Activated CD4-positive, alpha-beta memory T cell treated with anti-CD3 and anti-CD28 coated beads, Interleukin-2, amount 10 ng/mL, durations not matched to agents 7 days and 5 days (primary cell): ENCODE data around the gene PLEKHG5. TPM values are rescaled to one million over a fixed set of nuclear protein-coding genes. Genes with fewer than 3 reads are reported as not detected.

Experiments
- CTCF ChIA-PET: fragments of 350-600 bp; sonication (Branson Sonifier 250); formaldehyde crosslinking; loops from one replicate; lab custom pipeline; 2021; ENCODE audit warnings: antibody characterized with exemption, inconsistent platforms; lab: Charles Lee
- POLR2A ChIA-PET: fragments of 350-600 bp; sonication (Branson Sonifier 250); formaldehyde crosslinking; loops from one replicate; lab custom pipeline; 2021; ENCODE audit warnings: antibody characterized with exemption; lab: Charles Lee
- DNase-seq: peaks from one replicate; pipeline ENCODE4 v3.0.0-alpha.2; 2020
- H3K27ac Mint-ChIP-seq: one replicate; pipeline ENCODE4 v1.8.0; 2021; ENCODE audit warnings: mild to moderate bottlenecking, mixed read lengths
- H3K27me3 Mint-ChIP-seq: one replicate; pipeline ENCODE4 v1.8.0; 2021; ENCODE audit warnings: mixed read lengths
- H3K36me3 Mint-ChIP-seq: one replicate; pipeline ENCODE4 v1.8.0; 2021; ENCODE audit warnings: low read depth, mixed read lengths
- H3K4me1 Mint-ChIP-seq: one replicate; pipeline ENCODE4 v1.8.0; 2021; ENCODE audit warnings: mixed read lengths
- H3K4me3 Mint-ChIP-seq: one replicate; pipeline ENCODE4 v1.8.0; 2021; ENCODE audit warnings: mild to moderate bottlenecking, mixed read lengths
- H3K9me3 Mint-ChIP-seq: one replicate; pipeline ENCODE4 v1.8.0; 2021; ENCODE audit warnings: mixed read lengths
- total RNA-seq, 2 experiments: library from RNA; stranded (reverse); gene quantifications; one replicate each; pipeline ENCODE4 v1.2.3, GENCODE V29; 2021

The PLEKHG5 gene
- total RNA-seq, 2 experiments from 2014 or later = 1.7 to 2.3 TPM

GRCh38 chr1:6508816-6509189, 17.3 kb upstream of the PLEKHG5 start:
- H3K9me3 Mint-ChIP-seq = no peaks in the 10 kb centered on the region
- POLR2A ChIA-PET = no interaction called here

DNA sequence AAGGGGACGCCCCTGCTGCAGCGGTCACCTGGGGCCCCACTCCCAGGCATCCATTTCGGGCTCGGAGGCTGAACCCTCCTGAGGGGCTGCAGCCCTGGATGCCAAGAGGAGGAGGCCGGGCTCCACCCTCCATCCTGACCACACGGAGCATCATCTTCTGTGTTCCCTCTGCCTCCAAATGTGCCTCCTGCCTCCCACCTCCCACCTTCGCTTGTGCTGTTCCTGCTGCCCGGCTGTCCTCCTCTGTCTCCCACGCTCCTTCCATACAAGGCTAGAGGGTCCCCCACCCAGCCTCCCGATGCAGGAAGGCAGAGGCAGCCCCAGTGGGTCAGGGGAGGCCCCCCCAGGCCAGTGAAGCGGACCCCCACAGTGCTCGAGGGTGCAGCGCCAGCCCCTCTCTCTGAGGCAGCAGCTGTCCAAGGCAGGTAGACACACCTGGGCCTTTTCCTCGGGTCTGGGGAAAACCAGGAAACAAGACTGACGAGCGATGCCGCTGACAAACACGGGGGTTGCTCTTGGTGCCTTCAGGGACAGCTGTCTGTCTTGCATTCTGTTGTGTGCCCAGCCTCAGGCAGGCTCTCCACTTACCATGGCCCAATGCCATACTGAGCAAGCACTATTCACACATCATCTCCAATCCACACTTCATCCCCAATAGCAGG, 16.8 kb upstream of the PLEKHG5 start:
- no peaks in the 10 kb centered on the region for H3K36me3 Mint-ChIP-seq
- ChIA-PET CTCF (no interaction called here), POLR2A (no interaction called here)
- no peaks in the 10 kb centered on the region for H3K9me3 Mint-ChIP-seq
- H3K4me1 Mint-ChIP-seq = no peaks in the 10 kb centered on the region
- H3K27ac Mint-ChIP-seq = no peak overlapping the region
- H3K4me3 Mint-ChIP-seq = no peak overlapping the region
- no peak for DNase-seq
- no peaks in the 10 kb centered on the region for H3K27me3 Mint-ChIP-seq

More at GRCh38 chr1:6508816-6509189, 17.3 kb upstream of the PLEKHG5 start:
- Mint-ChIP-seq H3K36me3 (no peaks in the 10 kb centered on the region), H3K27me3 (no peaks in the 10 kb centered on the region), H3K4me3 (no peak overlapping the region), H3K4me1 (no peaks in the 10 kb centered on the region), H3K27ac (no peak overlapping the region)
- DNase-seq = no peak
- CTCF ChIA-PET = no interaction called here

GRCh38 chr1:6507461-6507911, 16.0 kb upstream of the PLEKHG5 start:
- no peak overlapping the region for H3K27ac Mint-ChIP-seq
- no peak for DNase-seq
- CTCF ChIA-PET = interaction anchor here (1.0 to 1.3 kb wide), 3 partner anchors 8 to 47 kb away, joined by 3 read pairs; partner anchors contain the start of genes NOL9 and TAS1R1
- H3K4me3 Mint-ChIP-seq = no peak overlapping the region
- H3K9me3 Mint-ChIP-seq = no peaks in the 10 kb centered on the region
- H3K36me3 Mint-ChIP-seq = no peaks in the 10 kb centered on the region
- no peaks in the 10 kb centered on the region for H3K27me3 Mint-ChIP-seq
- no peaks in the 10 kb centered on the region for H3K4me1 Mint-ChIP-seq
- POLR2A ChIA-PET = no interaction called here

GRCh38 chr1:6507037-6507428, 15.6 kb upstream of the PLEKHG5 start:
- no peak for DNase-seq
- ChIA-PET POLR2A (no interaction called here), CTCF (interaction anchor here (1.0 to 1.3 kb wide), 3 partner anchors 9 to 48 kb away, joined by 3 read pairs; partner anchors contain the start of genes NOL9 and TAS1R1)
- H3K4me3 Mint-ChIP-seq = no peak overlapping the region
- no peak overlapping the region for H3K27ac Mint-ChIP-seq
- no peaks in the 10 kb centered on the region for H3K9me3 Mint-ChIP-seq
- no peaks in the 10 kb centered on the region for H3K27me3 Mint-ChIP-seq
- no peaks in the 10 kb centered on the region for H3K4me1 Mint-ChIP-seq
- no peaks in the 10 kb centered on the region for H3K36me3 Mint-ChIP-seq

- CTCF ChIA-PET = interaction anchor here (1.0 to 1.9 kb wide), 4 partner anchors 9 to 48 kb away, joined by 3 to 5 read pairs (median 3); partner anchors contain the start of genes NOL9 and TAS1R1
- POLR2A ChIA-PET = no interaction called here
- no peaks in the 10 kb centered on the region for H3K9me3 Mint-ChIP-seq
- no peak overlapping the region for H3K27ac Mint-ChIP-seq
- H3K4me3 Mint-ChIP-seq = no peak overlapping the region
- no peaks in the 10 kb centered on the region for H3K27me3 Mint-ChIP-seq
- DNase-seq = no peak
- H3K36me3 Mint-ChIP-seq = no peaks in the 10 kb centered on the region
- H3K4me1 Mint-ChIP-seq = no peaks in the 10 kb centered on the region
Measured at GRCh38 chr1:6506210-6507036, 15.0 kb upstream of the PLEKHG5 start.

DNA sequence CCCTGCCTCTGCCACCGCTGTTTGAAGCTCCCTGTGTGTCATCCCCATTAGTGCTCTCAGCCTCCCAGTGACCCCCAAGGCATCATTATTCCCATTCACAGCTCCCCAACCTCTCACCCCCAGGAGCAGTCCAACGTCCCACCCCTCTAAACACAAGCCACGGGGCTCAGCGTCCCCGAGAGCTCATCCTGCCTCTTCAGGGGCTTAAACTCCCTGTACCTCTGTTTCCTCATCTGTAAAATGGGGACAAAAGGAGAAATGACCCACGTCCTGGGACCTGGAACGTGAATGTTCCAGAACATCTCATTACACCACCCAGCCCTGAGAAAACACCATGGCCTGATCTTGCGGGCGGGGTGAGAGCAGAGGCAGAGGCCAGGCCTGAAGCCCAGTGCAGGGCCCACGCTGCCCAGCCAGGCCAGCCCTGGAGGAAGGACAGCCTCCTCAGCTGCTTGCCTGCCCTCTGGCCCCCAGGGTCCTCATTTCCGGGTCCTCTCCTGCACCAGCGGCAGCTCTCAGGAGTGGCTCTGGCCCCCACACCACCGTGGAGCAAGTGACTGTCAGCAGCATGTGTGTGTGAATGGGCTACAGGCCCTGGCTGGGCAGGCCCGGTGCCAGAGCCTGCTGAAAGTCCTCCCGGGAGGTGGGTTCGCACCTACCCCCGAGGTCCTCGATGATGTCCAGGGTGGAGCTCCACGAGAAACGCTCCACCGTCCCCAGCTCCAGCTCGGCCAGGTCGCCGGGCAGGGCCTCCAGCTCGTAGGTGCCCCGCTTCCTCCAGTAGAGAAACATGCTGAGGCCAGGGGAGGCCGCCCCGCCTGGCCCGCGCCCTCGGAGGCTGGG, 14.1 kb upstream of the PLEKHG5 start:
- ChIA-PET CTCF (interaction anchor here (1.3 to 1.9 kb wide), 2 partner anchors 10 to 17 kb away, joined by 3 to 5 read pairs; no protein-coding TSS in a partner anchor), POLR2A (interaction anchor here (0.8 kb wide), 1 partner anchor 46 kb away, joined by 3 read pairs; no protein-coding TSS in a partner anchor)
- Mint-ChIP-seq H3K27ac (no peak overlapping the region), H3K9me3 (no peaks in the 10 kb centered on the region), H3K36me3 (no peaks in the 10 kb centered on the region), H3K4me1 (no peaks in the 10 kb centered on the region), H3K4me3 (no peak overlapping the region), H3K27me3 (no peaks in the 10 kb centered on the region)
- no peak for DNase-seq

GRCh38 chr1:6504887-6505286, 13.4 kb upstream of the PLEKHG5 start:
- Mint-ChIP-seq H3K27ac (no peak overlapping the region), H3K27me3 (no peaks in the 10 kb centered on the region), H3K4me3 (no peak overlapping the region), H3K9me3 (no peaks in the 10 kb centered on the region), H3K36me3 (no peaks in the 10 kb centered on the region), H3K4me1 (no peaks in the 10 kb centered on the region)
- POLR2A ChIA-PET = interaction anchor here (0.8 kb wide), 1 partner anchor 45 kb away, joined by 3 read pairs; no protein-coding TSS in a partner anchor
- no peak for DNase-seq
- CTCF ChIA-PET = interaction anchor here (1.9 kb wide), 1 partner anchor 16 kb away, joined by 5 read pairs; no protein-coding TSS in a partner anchor

GRCh38 chr1:6503884-6504602, 12.6 kb upstream of the PLEKHG5 start:
- no peaks in the 10 kb centered on the region for H3K4me1 Mint-ChIP-seq
- ChIA-PET POLR2A (interaction anchor here (1.0 kb wide), 1 partner anchor 37 kb away, joined by 4 read pairs; no protein-coding TSS in a partner anchor), CTCF (interaction anchor here (1.4 kb wide), 1 partner anchor 17 kb away, joined by 3 read pairs; no protein-coding TSS in a partner anchor)
- H3K27me3 Mint-ChIP-seq = no peaks in the 10 kb centered on the region
- no peaks in the 10 kb centered on the region for H3K36me3 Mint-ChIP-seq
- no peak overlapping the region for H3K4me3 Mint-ChIP-seq
- no peak overlapping the region for H3K27ac Mint-ChIP-seq
- no peaks in the 10 kb centered on the region for H3K9me3 Mint-ChIP-seq
- no peak for DNase-seq

DNA sequence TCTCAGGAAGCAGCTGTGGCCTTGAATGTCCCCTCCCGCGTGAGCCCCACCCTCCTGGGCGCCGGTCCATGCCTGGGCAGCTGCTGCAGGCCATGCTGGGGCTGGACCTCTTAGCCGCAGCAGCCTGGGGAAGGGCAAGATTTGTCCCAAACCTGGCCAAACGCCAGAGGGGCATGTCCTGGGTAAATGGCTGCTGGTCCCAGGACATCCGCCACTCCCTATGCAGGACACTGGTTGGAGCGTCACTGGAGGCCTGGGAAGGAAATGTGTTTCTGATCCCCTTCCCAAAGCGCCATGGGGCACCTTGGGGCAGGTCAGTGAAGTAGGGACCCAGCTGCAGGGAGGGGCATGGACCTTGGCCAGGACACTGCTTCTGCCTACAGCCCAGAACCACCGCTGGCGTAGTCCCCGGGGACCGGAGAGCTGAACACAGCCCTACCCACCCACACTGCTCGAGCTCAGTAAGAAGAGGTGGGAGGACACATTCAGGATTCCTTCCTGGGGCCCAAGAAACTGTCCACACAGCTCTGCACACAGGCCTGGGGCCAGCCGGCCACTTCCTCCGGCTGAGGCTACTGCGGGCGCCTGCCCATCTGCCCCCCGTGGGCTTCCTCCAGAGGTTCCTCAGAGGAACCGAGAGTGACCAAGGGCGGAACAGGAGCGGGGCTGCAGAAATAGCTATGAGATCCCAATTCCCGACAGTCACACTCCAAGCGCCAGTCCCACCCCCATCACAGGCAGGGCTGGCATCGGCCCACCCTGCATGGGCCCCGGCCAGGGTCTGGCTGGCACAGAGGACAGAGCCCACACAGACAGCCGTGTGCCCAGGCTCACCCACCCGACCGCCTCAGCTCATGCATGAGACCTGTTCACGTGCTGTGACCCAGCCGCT, 10.8 kb upstream of the PLEKHG5 start:
- POLR2A ChIA-PET = no interaction called here
- no peaks in the 10 kb centered on the region for H3K9me3 Mint-ChIP-seq
- peaks cover 9% of the 10 kb centered on the region for H3K27me3 Mint-ChIP-seq
- no peak overlapping the region for H3K4me3 Mint-ChIP-seq
- H3K36me3 Mint-ChIP-seq = no peaks in the 10 kb centered on the region
- no peak for DNase-seq
- CTCF ChIA-PET = interaction anchor here (0.7 to 1.5 kb wide), 4 partner anchors 12 to 579 kb away, joined by 3 to 4 read pairs (median 3); partner anchors contain the start of gene TAS1R1
- no peak overlapping the region for H3K27ac Mint-ChIP-seq
- H3K4me1 Mint-ChIP-seq = peaks cover 7% of the 10 kb centered on the region

GRCh38 chr1:6501279-6501813, 9.9 kb upstream of the PLEKHG5 start:
- CTCF ChIA-PET = interaction anchor here (0.9 to 1.5 kb wide), 2 partner anchors 54 to 145 kb away, joined by 3 read pairs; partner anchors contain the start of gene TAS1R1
- Mint-ChIP-seq H3K27ac (no peak overlapping the region), H3K36me3 (no peaks in the 10 kb centered on the region), H3K9me3 (no peaks in the 10 kb centered on the region), H3K27me3 (peaks cover 14% of the 10 kb centered on the region), H3K4me3 (no peak overlapping the region), H3K4me1 (peaks cover 9% of the 10 kb centered on the region)
- POLR2A ChIA-PET = no interaction called here
- DNase-seq = no peak
